ENCODE data around the gene RUSF1.

The RUSF1 gene

GRCh38 chr16:31471241-31471874 is 36.8 kb downstream of the RUSF1 start:
- no peak for DNase-seq (ENCODE audit: low read depth)

- no peak for DNase-seq (ENCODE audit: low read depth)
Measured at GRCh38 chr16:31470615-31471014, 37.6 kb downstream of the RUSF1 start.

- DNase-seq (ENCODE audit: low read depth), result no peak
Measured at GRCh38 chr16:31467858-31468257, 40.3 kb downstream of the RUSF1 start.

- no peak for DNase-seq (ENCODE audit: low read depth)
Measured at GRCh38 chr16:31467151-31467773, 40.9 kb downstream of the RUSF1 start.

DNA sequence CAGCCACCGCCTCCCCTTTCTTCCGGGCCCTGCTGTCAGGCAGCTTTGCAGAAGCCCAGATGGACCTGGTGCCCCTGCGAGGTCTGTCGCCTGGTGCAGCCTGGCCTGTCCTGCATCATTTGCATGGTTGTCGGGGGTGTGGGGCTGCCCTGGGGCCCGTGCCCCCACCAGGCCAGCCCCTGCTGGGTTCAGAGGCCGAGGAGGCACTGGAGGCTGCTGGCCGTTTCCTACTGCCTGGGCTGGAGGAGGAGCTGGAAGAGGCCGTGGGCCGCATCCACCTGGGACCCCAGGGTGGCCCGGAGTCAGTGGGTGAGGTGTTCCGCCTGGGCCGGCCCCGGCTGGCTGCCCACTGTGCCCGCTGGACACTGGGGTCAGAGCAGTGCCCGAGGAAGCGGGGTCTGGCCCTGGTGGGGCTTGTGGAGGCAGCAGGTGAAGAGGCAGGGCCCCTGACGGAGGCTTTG is 41.8 kb downstream of the RUSF1 start:
- DNase-seq (ENCODE audit: low read depth), result no peak

DNA sequence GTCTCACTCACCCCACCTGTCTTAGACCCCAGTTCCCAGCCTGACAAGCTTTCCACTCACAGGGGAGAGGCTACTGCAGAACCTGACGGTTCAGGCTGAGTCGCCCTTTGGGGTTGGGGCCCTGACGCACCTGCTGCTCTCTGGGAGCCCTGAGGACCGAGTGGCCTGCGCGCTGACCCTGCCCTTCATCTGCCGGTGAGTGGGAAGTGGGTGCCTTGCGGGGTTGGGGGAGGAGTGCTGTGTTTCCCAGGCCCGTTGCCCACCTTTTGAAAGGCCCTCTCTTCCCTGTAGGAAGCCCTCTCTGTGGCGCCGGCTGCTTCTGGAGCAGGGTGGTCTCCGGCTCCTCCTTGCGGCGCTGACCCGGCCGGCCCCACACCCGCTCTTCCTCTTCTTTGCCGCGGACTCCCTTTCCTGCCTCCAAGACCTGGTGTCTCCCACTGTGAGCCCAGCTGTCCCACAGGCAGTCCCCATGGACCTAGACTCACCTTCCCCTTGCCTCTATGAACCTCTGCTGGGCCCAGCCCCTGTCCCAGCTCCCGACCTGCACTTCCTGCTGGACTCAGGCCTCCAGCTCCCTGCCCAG is 42.3 kb downstream of the RUSF1 start:
- DNase-seq (ENCODE audit: low read depth), result no peak

- DNase-seq (ENCODE audit: low read depth), result no peak
Measured at GRCh38 chr16:31464781-31465260, 43.4 kb downstream of the RUSF1 start.

GRCh38 chr16:31464348-31464769 is 43.8 kb downstream of the RUSF1 start:
- no peak for DNase-seq (ENCODE audit: low read depth)

- DNase-seq (ENCODE audit: low read depth), result no peak
Measured at GRCh38 chr16:31461921-31462804, 46.0 kb downstream of the RUSF1 start.

- DNase-seq (ENCODE audit: low read depth), result no peak
Measured at GRCh38 chr16:31461201-31461920, 46.8 kb downstream of the RUSF1 start.

DNA sequence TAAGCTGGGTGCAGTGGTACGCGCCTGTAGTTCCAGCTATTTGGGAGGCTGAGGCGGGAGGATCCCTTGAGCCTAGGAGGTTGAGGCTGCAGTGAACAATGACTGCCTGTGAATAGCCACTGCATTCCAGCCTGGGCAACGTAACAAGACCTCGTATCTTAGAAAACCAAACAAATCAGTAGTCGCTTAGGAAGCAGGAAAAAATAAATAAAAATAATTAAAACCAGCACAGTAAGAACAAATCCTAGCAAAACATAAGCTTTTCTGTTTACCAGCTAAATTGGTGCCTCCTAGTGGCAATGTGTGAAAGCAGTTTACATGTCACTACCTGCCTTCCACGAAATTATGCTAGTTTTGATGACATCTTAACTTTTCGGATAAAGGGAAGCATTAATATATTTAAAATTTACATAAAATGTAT is 47.6 kb downstream of the RUSF1 start:
- DNase-seq (ENCODE audit: low read depth), result no peak

GRCh38 chr16:31459687-31460581 is 48.3 kb downstream of the RUSF1 start:
- peak; percentile 100 for DNase-seq (ENCODE audit: low read depth)

- DNase-seq (ENCODE audit: low read depth), result peak; percentile 94
Measured at GRCh38 chr16:31458844-31459686, 49.1 kb downstream of the RUSF1 start, which contains the start of gene ARMC5. Gene ARMC5, plus strand, starts transcription at chr16:31459501. Its CDS starts 24 bp downstream, at chr16:31459525.

GRCh38 chr16:31458073-31458843 is 49.9 kb downstream of the RUSF1 start:
- DNase-seq (ENCODE audit: low read depth), result peak; percentile 41

DNA sequence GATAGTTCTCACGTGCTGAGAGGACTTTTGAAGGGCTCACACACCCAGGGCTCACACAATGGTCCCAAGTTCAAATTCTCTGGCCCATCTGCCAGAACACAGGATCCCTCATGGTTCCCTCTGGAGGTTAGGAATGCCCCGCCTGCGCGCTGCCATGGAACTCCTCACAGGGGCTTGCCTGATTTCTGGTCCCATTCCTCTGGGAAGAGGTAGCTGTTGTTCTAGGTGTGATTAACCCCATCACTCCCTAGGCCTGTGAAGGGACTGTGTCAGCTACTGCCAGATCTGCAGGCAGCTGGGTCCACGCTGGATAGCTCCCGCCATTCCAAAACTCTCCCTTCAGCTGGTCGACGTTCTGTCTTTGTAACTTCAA is 51.2 kb downstream of the RUSF1 start:
- no peak for DNase-seq (ENCODE audit: low read depth)

DNA sequence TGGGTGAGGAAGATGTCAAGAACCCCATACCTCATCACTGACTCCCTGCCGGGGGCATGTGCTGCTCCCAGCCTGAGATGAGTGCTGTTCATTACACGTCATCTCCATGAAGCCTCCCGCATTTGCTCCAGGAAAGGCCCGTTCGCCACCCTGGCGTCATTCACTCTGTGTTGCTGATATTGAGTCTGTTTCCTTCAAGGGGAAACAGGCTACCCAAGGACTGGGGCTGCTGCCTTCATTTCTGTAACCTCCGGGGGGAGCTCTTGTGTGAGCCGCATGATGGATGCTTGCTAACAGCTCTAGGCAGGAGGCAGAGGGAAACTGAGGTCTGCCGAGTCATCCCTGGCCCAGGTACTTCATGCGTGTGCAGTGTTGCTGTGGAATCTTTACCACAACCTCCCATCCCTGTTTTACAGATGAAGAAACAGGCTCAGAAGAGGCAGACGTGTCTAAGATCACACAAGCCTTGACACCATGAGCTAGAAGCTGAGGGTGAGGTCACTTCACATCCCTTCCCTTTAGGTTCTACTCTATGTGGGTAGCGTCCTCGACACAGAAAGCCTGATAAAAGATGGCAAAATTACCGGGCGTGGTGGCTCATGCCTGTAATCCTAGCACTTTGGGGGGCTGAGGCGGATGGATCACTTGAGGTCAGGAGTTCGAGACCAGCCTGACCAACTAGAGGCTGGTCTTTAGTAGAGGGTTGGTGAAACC is 52.4 kb downstream of the RUSF1 start:
- no peak for DNase-seq (ENCODE audit: low read depth)

DNA sequence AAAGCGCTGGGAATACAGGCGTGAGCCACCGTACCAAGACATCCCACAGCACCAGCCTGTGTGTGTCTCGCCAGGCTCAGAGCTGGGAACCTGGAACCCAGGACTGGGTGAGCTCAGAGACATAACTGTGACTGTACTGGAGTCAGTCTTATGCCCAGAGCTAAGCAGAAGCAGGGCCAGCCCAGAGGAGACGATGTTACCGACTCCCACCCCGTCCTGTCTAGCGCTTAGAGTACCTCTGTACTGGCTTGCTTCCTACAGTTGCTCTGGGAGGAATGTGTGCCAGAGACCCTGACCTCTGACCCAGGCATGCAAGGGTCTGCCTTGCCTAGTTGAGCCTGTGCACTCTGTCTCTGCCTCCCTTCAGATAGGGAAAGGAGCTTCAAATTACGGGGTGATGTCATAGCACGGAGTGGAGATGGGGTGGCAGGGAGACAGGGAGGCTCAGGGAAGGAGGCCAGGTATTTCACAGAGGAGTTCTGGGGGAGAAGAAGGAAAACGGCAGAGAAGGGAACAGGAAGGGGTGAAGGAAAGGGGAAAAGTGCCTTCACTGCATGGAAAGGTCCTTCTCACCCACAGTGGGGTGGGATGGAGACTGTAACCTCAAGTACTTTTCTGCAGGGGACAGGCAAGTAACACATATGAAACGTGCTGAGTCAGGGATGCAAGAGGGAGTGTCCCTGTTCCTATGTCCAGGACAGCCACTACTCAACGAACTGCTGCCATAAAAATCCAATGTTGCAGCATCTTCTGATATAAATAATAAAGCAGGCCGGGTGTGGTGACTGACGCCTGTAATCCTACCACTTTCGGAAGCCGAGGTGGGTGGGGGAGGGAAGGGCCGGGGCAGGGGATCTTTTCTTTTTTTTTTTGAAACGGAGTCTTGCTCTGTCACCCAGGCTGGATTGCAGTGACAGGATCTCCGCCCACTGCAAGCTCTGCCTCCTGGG is 54.7 kb downstream of the RUSF1 start:
- no peak for DNase-seq (ENCODE audit: low read depth)

Data from activated T-cell treated with anti-CD3 and anti-CD28 coated beads for 48 hours (primary cell).